Right ventricle myocardium superior (tissue), 1 donor: ENCODE results near the gene PAXIP1. TPM values are rescaled to one million over a fixed set of nuclear protein-coding genes. Genes with fewer than 3 reads are reported as not detected.

ENCODE experiments used
- ATAC-seq: fragments of 200-7000 bp; cut with Tn5 transposase; one replicate; pipeline ENCODE4 v1.9.1; 2020; ENCODE audit warnings: mild to moderate bottlenecking; ENCODE audit not compliant: poor library complexity
- DNase-seq: peaks from one replicate; pipeline ENCODE4 v3.0.0-alpha.2; 2020
- intact Hi-C: fragments of 100-400 bp; cut with DNase I; formaldehyde crosslinking; loops from one replicate; pipeline ENCODE4 v1.11.2; 2022
- total RNA-seq: library from RNA; stranded (reverse); fragmentation: NEBNext Ultra II Directional; extraction: Animal tissue kit (Norgen Biotek cat#: 25700); gene quantifications from one replicate; pipeline ENCODE4 v1.2.1, GENCODE V29; 2021
- donor health status: DM: no; HTN: yes; CAD: no; lungs with severe emphysema.

Gene PAXIP1
- total RNA-seq, 1 donor from 2014 or later, result 5.5 TPM

DNA sequence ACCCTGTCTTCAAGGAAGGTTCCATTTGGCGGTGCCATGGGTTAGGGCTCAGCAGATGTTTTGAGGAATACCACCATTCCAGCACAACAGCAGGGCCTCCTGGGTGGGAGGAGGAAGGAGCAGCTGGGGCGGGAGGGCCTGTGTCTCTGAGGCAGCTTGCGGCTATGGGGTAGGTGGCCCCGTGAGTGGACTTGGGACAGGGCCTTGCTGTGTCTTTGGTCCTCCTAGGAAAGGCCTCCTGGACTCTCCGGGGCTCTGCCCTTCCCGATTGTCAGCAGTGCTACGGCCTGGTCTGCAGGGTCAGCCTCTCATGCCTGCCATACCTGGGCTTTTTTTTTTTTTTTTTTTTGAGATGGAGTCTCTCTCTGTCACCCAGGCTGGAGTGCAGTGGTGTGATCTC is 96.7 kb downstream of the PAXIP1 start:
- DNase-seq (no peak), ATAC-seq (no peak)
- intact Hi-C loops, result no loop called here

DNA sequence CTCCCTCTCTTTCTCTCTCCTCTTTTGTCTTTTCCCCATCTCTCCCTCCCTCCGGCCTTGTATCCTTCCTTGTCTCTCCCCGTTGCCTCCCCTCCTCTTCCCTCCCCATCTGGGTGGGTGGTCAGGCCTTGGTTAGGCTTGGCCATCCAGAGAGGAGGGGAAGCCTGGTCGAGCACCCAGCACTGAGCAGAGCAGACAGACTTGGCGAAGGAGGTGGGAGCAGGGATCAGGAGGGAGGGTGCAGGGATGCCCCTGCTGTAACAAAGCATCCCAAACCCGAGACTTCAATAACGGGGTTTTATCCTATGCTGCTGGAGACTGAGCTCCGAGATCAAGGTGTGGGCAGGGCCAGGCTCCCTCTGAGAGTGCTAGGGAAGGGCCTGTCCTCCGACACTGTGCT is 97.3 kb downstream of the PAXIP1 start:
- no peak for DNase-seq
- ATAC-seq, result no peak
- intact Hi-C loops, result no loop called here

DNA sequence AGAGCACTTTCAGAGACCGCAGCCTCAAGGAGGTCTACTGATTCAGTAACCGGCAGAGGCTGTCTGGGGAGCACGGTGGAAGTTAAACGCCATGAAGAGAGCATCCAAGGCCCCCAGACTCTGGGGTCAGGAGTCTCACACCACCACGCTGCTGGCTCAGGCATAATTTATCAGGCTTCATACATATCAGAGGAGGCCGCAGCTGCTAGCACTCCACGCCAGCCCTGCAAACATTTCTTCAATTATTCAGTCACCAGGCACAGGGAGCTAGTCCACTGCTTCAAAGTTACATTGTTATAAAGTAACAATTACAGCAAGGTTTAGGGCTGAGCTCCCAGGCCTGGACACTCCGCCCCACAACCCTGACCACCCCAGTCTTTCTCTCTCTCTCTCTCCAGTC is 97.8 kb downstream of the PAXIP1 start:
- no peak for ATAC-seq
- no peak for DNase-seq
- intact Hi-C loops, result no loop called here

DNA sequence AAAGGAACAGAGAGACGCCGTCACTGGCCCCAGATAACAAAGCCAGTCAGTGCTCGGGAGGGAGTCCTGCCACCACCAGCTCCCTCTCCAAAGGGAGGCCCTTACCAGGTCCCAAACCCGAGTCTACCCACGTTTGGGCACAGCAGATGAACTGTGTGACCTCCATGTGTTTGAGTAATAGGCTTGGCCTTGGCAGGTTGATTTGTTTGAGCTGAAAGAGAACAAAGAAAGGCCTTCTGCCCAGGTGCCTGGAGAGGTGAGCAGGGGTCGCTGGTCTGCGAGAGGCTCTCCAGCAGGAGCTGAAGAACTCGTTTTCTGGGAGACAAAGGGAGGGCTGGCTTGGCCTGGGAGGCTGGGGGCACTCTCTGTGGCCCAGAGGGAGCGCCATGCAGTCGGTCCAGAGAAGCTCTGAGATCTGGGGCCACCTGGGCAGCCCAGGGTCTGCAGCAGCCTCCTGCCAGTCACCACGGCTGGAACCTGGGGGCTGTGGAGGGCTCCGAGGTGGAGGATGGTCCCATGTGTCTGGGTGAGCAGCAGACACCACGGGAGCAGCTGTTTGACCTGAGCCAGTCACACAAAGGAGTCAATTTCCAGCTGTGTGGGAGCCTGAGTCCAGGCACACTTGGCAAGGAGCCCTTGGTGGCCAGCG is 99.7 kb downstream of the PAXIP1 start:
- intact Hi-C loops, result no loop called here
- no peak for ATAC-seq

DNA sequence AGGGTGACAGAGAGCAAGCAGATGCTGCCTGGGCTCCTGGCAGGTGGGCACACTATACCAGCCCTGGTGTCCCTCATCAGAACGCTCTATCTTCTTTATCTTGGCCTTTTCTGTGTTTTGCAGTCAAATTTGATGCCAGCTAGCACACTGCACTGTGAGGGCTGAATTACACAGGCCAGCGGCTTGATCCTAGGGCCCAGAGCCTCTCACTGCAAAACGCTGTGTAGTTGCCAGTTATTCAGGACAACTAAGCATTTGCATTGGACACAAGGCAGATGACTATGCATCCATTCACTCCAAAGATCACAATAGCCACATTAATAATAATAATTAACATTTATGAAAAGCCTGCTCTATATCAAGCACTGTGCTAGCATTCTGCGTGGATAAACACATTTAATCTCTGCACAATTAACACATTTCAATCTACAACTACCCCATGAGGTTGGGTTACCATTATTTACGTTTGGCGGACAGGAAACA is 100.3 kb downstream of the PAXIP1 start:
- intact Hi-C loops, result no loop called here
- ATAC-seq (no peak), DNase-seq (no peak)

More for the DNA sequence above, 99.7 kb downstream of the PAXIP1 start:
- DNase-seq, result no peak

DNA sequence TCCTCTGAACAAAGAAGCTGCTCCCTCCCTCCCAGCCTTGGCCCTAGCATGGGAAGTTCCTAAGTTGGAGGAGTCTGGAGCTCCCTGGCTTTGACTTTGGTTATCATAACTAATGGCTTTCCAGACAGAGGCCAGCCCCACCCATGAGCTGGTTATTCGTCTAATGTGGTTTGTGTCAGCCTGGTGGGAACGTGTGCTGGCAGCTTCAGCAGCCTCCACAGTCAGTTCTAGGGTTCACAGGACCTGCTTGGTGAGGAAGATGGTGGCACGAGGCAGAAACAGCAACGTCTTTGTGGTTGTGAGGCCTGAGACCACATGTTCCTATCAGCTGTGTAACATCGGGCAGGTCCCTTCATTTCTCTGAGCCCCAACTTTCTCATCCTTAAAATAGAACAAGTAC is 103.1 kb downstream of the PAXIP1 start:
- no peak for ATAC-seq
- peak; percentile 14 for DNase-seq
- intact Hi-C loops, result no loop called here

DNA sequence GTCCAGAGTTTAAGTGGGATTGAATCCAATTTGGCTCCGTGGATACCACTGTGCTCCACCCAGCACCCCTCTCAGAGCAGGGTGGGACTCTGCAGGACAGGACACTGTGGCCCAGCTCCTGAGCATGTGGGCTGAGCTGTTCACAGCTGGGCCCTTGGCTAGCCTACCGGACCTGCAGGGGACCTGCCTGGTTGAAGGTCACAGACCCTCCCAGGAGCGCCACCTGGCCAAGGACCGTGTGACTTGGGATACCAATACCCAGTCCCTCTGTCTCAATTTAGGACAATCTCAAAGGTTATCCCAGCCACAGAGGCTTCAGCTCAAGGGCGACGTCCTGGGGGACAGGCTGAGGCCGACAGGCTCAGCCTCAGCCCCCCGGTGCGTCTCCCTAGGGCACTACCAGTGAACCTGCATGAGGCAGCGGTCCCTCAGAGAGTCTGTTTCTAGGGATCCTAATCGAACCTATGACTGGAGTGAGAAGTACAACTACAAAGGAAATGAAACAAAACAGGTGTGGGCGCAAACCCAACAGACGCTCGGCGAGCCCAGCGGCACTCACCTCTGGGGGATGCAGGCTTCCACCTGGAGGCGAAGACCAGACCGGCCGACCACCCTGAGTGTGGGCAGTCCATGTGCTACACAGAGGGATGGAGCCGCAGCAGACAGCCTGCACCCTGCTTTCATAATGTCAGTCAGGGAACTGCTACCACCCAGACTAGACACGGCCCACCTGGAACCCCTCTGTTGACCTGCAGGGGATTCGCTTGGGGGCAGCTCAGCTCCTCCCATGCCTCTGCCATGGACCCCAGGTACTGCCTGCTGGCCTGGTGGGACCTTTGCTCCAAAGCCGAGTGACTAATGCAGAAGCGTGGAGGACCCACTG is 103.7 kb downstream of the PAXIP1 start:
- intact Hi-C loops, result no loop called here
- ATAC-seq, result no peak

DNA sequence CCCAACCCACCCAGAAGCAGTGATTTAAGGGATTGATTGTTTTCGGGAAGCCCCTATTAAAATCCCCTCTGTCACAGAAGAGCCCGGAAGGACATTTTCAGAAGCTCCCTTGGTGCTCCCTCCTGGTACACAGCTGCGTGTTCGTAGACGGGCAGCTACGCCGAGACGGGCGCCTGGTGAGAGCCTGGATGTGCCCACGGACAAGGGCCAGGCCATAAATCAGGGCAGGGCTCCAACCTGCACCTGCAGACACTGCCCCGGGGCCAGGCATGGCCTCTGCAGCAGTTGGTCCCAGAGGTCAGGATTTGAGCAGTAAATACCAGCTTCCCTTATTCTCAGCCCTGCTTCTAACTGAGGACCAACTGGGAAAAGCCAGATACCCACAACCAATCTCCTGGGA is 106.8 kb downstream of the PAXIP1 start:
- intact Hi-C loops, result no loop called here
- ATAC-seq (no peak), DNase-seq (no peak)

More for the DNA sequence above, 103.7 kb downstream of the PAXIP1 start:
- DNase-seq, result peak; percentile 13

Other genes starting within 250 kb of the PAXIP1 start
- gene HTR5A, start 67.2 kb upstream of the PAXIP1 start, total RNA-seq, result not detected